NCI-H2171 (cell line): ENCODE results near the gene SIL1.

Source experiments
- DNase-seq: peaks from one replicate; lab custom pipeline; 2025; lab: John Stamatoyannopoulos, UW

Gene SIL1

DNA sequence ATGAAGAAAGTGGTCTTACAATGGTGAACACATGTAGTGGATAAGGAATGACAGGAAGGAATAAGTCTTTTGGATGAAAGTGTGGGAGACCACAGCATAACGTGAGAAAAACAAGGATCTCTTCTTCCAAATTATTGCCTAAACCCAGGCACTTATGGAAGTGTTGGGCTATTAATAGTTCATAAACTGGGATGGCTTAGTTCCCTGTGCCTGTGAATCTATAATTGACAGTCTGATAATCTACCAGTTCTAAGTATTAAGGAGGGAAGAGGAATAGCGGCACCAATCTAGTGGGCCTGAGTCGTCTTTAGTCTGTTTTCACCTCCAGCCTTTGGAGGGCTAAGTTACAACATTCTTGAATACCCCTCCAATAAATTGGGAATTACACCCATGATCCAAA is 283.8 kb downstream of the SIL1 start:
- DNase-seq = no peak

DNA sequence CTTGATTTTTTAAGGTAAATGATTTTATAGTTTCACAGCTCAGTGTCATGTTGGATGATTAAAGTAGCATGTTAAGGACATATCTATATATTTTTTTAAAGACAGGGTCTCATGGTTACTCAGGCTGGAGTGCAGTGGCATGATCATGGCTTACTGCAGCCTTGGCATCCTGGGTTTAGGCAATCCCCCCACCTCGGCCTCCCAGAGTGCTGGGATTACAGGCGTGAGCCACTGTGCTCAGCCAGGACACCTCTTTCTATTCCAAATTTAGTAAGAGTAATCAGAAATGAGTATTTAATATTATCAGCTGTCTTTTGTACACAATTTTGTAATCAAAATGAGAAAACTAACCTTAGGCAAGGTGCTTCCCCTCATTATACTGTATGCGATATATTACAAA is 284.4 kb downstream of the SIL1 start:
- no peak for DNase-seq

DNA sequence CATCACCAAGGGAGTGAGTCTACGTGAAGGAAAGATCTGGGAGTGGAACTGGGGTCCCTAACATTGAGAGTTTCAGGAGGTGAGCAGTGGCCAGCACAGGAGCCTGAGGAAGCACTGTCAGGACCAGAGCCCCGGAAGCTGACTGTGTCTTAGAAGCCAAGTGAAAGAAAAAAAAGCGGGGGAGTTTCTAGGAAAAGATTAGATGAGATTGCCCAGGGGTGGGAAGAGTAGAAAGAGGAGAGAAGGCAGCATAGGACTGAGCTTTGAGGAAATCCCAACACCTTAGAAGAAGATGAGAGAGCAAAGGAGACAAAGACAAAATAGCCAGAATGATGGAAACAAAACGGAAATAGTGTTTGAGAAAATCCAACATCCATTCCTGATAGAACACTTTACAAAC is 286.1 kb downstream of the SIL1 start:
- no peak for DNase-seq

DNA sequence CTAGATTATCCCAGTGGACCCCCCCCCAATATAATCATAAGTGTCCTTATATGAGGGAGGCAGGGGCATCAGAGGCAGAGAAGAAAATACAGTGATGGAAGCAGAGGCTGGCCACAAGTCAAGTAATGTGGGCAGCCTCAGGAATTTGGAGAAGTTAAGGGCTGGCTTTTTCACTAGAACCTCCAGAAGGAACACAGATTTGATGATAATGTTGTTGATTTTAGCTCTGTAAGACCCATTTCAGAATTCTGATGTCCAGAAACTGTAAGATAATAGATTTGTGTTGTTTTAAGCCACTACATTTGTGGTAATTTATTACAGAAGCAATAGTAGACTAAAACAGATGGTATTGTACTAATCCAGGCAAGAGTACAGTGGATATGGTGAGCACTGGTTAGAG is 286.7 kb downstream of the SIL1 start:
- DNase-seq = no peak

DNA sequence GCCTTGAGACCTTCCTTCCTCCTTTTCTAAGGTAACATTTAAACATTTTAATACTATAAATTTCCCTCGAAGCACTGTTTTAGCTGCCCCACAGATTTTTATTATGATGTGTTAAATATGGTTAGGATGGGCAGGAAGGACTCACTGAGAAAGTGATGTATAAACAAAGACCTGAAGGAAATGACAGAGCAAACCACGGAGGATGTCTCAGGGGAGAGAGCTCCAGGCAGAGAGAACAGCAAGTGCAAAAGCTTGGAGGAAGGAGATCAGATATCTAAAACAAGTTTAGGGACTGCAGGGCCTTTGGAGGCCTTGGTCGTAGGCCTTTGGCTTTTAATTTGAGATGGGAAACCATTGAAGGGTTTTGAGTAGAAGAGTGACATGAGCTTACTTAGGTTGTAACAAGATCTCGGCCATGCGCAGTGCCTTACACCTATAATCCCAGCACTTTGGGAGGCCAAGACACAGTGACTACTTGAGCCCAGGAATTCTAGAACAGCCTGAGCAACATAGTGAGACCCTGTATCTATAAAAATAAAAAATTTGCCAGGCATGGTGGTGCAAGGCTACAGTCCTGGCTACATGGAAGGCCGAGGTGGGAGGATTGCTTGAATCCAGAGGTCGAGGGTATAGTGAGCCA is 287.5 kb downstream of the SIL1 start:
- DNase-seq = no peak

DNA sequence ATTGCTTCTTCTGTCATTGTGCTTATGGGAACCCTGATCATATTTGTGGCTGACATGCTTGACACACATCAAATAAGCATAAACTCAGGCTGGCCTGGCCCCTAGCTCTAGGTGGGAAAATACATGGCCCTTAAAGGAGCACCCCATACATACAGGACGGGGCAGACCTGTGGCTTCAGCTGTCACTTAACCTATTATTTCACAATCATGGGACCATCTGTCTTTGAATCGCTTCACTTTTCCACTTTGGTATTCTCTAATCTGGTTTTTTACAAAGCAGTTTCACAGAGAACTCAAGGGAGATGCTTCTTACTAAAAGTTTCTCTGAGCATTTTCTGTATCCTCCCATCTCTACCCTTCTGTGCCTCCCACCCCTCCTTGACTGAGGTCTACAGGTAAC is 288.4 kb downstream of the SIL1 start:
- no peak for DNase-seq

DNA sequence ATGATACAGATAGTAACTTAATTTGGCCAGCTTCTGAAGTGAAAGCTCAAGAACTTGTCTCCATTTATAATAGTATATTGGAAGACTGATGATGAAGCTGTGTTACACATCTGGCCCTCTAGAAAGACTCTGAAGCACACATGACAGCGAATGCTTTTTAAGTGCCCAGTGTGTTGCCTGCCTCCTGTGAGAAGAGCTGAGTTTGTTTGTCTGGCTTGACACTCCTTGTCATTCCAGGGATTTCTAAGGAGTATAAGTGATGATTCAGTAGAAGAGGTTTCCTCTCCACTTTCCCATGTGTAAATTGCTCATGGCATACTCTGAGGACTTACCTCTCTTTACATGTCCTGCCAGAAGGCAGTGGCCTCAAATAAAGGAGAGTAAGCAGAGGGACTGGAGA is 292.6 kb downstream of the SIL1 start:
- DNase-seq = no peak

DNA sequence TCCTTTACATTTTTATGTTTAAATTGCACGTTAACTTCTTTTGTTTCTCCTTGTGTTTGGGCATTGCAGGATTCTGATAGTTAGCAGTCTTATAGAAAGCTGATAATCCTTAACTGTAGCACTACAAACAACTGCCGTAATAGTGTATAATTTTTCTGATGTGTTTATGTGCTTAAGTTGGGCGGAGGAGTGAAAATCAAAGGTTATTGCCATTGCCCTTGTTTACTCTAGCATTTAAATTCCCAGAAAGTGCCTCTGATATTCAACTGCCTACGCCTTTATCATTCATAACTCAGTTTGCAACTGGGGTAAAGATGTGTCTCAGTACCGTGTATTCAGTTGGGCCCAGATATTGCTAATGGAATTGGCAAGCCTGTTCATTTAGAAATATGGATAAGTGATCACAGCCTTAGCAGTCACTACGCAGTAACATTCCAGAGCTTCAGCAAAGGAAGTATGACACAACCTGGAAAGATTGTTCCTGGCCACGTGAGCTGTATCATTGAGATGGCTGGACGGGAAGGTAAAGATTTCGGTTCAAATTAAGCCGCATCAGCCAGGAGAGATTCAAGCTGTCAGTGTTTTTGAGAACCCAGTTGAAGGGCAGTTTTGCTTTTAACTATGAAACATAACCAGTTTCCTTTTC is 294.9 kb downstream of the SIL1 start:
- no peak for DNase-seq

DNA sequence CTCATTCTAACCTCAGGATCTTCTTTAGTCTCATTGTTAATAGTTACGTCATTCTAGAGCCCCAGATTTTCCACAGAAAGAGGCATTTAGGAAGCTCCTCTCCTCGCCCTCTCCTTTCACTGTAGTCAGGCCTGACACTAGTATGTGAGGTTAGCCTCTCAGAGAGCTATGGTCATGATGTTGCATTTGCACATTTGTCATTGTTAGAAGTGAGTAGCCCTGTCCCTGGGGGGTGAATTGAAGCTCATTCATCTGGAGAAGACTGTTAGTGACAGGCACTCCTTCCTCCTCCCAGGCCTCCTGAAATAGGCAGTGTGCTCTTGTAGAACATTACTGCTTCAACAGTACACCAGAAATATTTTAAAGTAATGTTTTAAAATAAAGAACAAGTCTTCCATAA is 296.5 kb downstream of the SIL1 start:
- DNase-seq = no peak

DNA sequence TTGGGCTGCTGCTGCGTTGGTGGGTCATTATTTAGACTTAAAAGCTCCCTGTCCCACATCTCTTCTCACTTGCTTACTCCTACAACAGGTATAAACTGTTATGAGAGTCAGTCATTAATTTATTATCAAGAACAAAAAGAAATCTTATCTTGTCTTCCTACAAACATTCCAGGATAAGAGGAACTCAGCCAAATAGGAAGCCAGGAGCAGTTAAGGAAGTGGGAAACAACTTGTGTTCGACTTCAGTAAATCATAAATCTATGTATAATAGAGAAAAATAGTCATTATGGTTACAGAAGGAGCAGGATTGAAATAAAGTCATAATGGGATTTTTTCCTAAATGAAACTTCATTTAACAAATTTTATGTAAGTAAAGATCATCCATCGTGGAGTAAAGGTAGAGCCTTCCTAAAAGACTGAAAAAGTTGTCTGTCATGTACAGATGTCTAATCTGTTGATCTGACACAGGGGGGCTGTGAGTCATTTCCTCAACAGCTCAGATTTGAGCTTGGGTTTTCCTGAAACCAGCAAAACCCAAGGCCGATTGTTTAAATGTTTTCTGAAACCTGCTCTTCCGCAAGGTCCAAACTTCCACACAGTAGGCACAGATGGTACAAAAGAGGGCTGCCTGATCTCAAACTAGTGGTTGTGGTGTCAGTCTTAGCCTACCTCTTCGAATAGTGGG is 297.7 kb downstream of the SIL1 start:
- DNase-seq = no peak

DNA sequence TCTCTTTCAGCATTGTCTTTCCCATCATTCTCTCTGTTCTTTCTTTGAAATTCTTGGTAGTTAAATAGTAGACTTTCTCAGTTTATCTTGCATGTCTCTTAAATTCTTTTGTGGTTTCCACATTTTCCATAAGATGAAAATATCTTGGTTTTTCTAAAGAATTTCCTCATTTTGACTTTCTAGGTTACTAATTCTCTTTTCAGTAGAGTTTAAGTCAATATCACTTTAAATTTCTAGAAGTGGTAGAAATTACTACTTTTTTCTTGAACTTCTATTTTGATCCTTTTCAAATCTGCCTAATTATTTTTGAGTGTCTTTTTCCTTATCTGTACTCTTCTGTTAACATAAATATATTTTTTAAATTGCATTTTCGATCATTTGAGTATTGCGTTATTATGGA is 299.4 kb downstream of the SIL1 start:
- no peak for DNase-seq

DNA sequence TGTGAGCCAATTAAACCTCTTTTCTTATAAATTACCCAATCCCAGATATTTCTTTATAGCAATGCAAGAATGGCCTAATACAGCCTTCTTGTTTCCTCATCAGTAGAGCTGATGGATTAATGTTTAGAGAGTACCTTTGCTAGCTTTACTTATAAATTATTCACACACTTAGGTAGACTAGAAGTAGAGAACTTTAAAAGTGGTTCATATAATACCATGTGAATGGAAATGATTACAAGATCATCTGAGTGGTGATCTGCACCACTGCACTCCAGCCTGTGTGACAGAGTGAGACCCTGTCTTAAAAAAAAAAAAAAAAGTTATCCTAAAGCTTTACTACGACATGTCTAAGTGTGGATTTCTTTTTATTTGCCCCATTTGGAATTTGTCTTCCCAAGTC is 299.9 kb downstream of the SIL1 start:
- DNase-seq = no peak
